K562 treated with DMSO at 1 percent for 4 hours (cell line): ENCODE data around the gene AADAC. TPM values are rescaled to one million over a fixed set of nuclear protein-coding genes. Genes with fewer than 3 reads are reported as not detected.

Experiments used
- total RNA-seq: library from RNA; unstranded; fragments of 300-600 nt; gene quantifications from 2 replicates; pipeline ENCODE4 v1.2.3, GENCODE V29; 2022; ENCODE audit not compliant: insufficient read depth

AADAC gene, protein sequence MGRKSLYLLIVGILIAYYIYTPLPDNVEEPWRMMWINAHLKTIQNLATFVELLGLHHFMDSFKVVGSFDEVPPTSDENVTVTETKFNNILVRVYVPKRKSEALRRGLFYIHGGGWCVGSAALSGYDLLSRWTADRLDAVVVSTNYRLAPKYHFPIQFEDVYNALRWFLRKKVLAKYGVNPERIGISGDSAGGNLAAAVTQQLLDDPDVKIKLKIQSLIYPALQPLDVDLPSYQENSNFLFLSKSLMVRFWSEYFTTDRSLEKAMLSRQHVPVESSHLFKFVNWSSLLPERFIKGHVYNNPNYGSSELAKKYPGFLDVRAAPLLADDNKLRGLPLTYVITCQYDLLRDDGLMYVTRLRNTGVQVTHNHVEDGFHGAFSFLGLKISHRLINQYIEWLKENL
- not detected in 2 replicates for total RNA-seq

DNA sequence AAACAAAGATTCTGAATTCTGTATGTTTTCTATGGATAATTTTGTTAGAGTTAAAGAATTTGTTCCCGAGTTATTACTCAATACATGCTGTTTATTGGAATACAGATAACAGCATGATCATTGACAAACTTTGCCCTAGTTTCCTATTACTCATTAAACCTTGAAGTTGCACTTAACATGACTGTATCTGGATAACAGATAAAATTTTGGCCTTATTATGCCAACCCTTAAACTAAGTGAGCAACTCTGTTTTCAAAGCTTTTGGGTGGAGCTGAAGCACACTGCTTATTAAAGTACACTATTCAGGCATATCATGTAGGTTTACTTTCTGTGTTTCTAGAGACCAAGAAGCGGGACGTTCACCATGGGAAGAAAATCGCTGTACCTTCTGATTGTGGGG, at the start of gene AADAC:
TSS of gene AADAC (plus strand) at position 318 of the 400 bp plus-strand sequence. CDS start at position 365, 47 bp downstream.

GRCh38 chr3:151873398-151873797, 59.5 kb downstream of the AADAC start, which contains the start of gene SUCNR1:
Gene SUCNR1 (plus strand): TSS chr3:151873643. CDS start chr3:151879893, 6,250 bp downstream.

Other genes with a start within 250 kb of the AADAC start
- gene AADACL2, start 80.2 kb upstream of the AADAC start, total RNA-seq = not detected in 2 replicates
- gene SUCNR1, start 59.5 kb downstream of the AADAC start, total RNA-seq = 1.0 and 1.6 TPM in 2 replicates